ENCODE data around the gene TSNAXIP1.

Gene TSNAXIP1

GRCh38 chr16:67762385-67762784, 44.3 kb upstream of the TSNAXIP1 start:
- TF ChIP-seq CTCF (IDR thresholded peaks at IDR 0.05; ENCODE audit: insufficient read depth, missing control alignments), result no peak
- no peak for DNase-seq (ENCODE audit: insufficient read length, low spot score)
- no peak for FAIRE-seq

GRCh38 chr16:67763066-67763465, 43.6 kb upstream of the TSNAXIP1 start:
- TF ChIP-seq CTCF (IDR thresholded peaks at IDR 0.05; ENCODE audit: insufficient read depth, missing control alignments), result no peak
- DNase-seq (ENCODE audit: insufficient read length, low spot score) (no peak), FAIRE-seq (no peak)

GRCh38 chr16:67764158-67764667, 42.5 kb upstream of the TSNAXIP1 start:
- TF ChIP-seq CTCF (IDR thresholded peaks at IDR 0.05; ENCODE audit: insufficient read depth, missing control alignments), result no peak
- DNase-seq (ENCODE audit: insufficient read length, low spot score), result no peak
- no peak for FAIRE-seq

- no peak for DNase-seq (ENCODE audit: insufficient read length, low spot score)
- no peak for FAIRE-seq
- TF ChIP-seq CTCF (IDR thresholded peaks at IDR 0.05; ENCODE audit: insufficient read depth, missing control alignments), result no peak
Measured at GRCh38 chr16:67766291-67766690, 40.4 kb upstream of the TSNAXIP1 start.

- FAIRE-seq, result no peak
- no peak for DNase-seq (ENCODE audit: insufficient read length, low spot score)
- TF ChIP-seq CTCF (IDR thresholded peaks at IDR 0.05; ENCODE audit: insufficient read depth, missing control alignments), result no peak
Measured at GRCh38 chr16:67767953-67768352, 38.7 kb upstream of the TSNAXIP1 start.

GRCh38 chr16:67770346-67770991, 36.2 kb upstream of the TSNAXIP1 start:
- DNase-seq (ENCODE audit: insufficient read length, low spot score), result no peak
- no peak for FAIRE-seq
- TF ChIP-seq CTCF (IDR thresholded peaks at IDR 0.05; ENCODE audit: insufficient read depth, missing control alignments), result no peak

GRCh38 chr16:67773099-67773498, 33.6 kb upstream of the TSNAXIP1 start:
- TF ChIP-seq CTCF (IDR thresholded peaks at IDR 0.05; ENCODE audit: insufficient read depth, missing control alignments), result no peak
- DNase-seq (ENCODE audit: insufficient read length, low spot score) (no peak), FAIRE-seq (no peak)

All from D721Med (cell line).